HG03571 (cell line): ENCODE data around the gene NKTR.

Experiments
- ATAC-seq: cut with Tn5 transposase; IDR thresholded peaks from one replicate; pipeline ENCODE4 v1.9.1; 2021; ENCODE audit not compliant: unreplicated experiment

NKTR gene

GRCh38 chr3:42691816-42692666, 91.6 kb downstream of the NKTR start:
- no peak for ATAC-seq

DNA sequence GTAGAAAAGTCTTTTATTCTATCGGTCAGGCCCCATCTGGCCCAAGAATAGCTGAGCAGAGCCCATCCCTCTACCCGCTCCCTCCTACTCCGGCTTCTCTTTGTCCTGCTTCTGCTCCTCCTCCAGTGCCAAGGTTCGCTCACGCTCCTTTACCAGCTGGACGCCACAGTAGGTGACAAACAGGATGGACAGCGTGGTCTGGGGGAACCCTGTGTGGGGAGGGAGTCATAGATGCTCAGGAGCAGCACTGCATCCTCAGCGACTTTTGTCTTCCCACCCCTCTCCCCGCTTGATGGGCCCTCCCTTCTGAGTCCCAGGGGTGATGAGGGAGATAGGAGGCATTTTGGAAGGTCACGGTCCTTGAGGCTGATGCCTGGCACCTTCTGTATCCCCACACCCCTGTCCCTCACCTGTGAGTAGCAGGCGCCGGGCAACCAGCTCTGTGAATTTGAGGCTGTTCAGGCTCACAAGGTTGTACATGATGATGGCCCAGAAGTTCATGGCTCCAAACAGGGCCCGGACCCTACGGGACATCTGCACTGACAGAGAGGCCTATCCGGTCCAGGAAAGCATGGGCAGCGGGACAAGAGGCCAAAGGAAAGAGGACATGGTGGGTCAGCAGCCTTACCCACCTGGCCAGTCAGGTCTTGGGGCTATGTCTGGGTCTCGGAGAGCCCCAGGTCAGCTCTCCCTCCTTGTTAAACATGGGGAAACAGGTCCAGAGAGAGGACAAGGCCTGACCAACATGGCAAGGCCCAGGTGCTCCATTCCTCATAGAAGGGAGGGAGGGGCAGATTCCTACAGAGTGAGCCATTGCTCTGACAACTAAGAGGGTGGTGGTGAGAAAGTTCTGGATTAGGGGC, 92.4 kb downstream of the NKTR start:
- ATAC-seq = no peak

- no peak for ATAC-seq
Measured at GRCh38 chr3:42693530-42693930, 93.0 kb downstream of the NKTR start.

- ATAC-seq = no peak
Measured at GRCh38 chr3:42694366-42694765, 93.9 kb downstream of the NKTR start.

- ATAC-seq = no peak
Measured at GRCh38 chr3:42696356-42697288, 96.1 kb downstream of the NKTR start.

DNA sequence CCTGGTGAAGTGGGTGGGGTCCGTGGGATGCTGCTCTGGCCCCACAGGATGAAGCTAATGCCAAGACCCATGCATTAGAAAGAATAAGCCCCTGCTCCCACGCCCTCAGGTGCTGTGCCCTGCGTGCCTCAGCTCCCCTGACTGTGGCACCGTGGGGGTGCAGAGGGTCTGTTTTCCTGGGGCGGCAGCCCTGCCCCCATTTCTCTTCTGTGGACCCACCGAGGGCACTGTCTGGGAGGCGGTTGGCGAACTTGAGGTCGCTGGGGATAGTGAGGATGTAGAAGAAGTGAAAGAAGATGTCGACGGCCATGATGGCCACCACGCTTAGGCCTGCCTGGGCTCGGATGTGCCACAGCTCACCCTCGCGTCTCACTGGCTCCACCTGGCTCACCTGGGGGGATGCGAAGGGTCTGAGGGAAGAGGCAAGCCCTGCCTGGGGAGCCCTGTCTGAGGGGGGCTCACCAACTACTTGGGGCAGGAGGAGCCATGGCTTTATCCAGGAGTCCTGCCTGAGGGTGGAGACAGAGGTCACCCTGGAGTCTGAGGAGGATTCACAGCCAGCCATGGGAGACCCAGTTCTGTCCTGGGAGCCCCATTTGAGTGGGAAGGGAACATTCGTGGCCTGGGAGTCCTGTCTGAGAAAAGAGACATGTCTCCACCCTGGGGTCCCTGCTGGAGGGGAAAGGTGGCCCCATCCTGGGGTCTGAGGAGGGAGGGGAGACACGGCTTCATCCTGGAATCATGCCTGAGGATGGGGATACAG, 97.0 kb downstream of the NKTR start:
- no peak for ATAC-seq
